GM12891 (cell line): ENCODE measurements around the gene TMEM170B.
"Not testable (repeated sequence)": the region's sequence is repeated elsewhere in the genome, so short reads cannot be mapped to it uniquely, and the experiment has no call there.

Experiments used
- POLR2A ChIP-seq: IDR thresholded peaks from 2 replicates; pipeline ENCODE4 v1.6.1; 2011; ENCODE audit warnings: low read depth, low read length, control low read depth
- TAF1 ChIP-seq: IDR thresholded peaks from 2 replicates; pipeline ENCODE4 v1.6.1; 2011; ENCODE audit warnings: low read depth, low read length, control low read depth

GRCh38 chr6:11547846-11548245 is 10.3 kb downstream of the TMEM170B start:
- TF ChIP-seq POLR2A, TAF1: not testable (repeated sequence)
